CD14-positive monocyte (primary cell): ENCODE measurements around the gene SPPL2A. TPM values are rescaled to one million over a fixed set of nuclear protein-coding genes. Genes with fewer than 3 reads are reported as not detected.

ENCODE experiments used
- DNase-seq, 3 donors: peaks; one replicate each; pipeline ENCODE4 v3.0.0-alpha.2; 2011 to 2022
- H2AFZ ChIP-seq: 2 replicates; pipeline ENCODE4 v1.6.0; 2012; ENCODE audit warnings: mild to moderate bottlenecking, low read depth, low read length, inconsistent platforms; ENCODE audit not compliant: insufficient read depth, poor library complexity, severe bottlenecking
- H3K27ac ChIP-seq, 2 donors: 1 replicate in 1 of 2; 2 replicates in 1 of 2; pipeline ENCODE4 v1.5.1; 2012 to 2013; ENCODE audit warnings: low read length in 2 of 2, control low read depth in 1 of 2, inconsistent platforms in 1 of 2, low read depth in 1 of 2, mild to moderate bottlenecking in 1 of 2
- H3K27me3 ChIP-seq, 2 donors: one replicate each; pipeline versions ENCODE4 v1.6.0 to v1.6.1; 2011 to 2013; ENCODE audit warnings: low read length in 2 of 2; ENCODE audit not compliant: control insufficient read depth in 2 of 2, insufficient read depth in 2 of 2
- H3K36me3 ChIP-seq, 2 donors: replicated peaks in 1 of 2; 1 replicate in 1 of 2; 2 replicates in 1 of 2; pipeline versions ENCODE4 v1.5.1 to v1.6.1; 2012 to 2013; ENCODE audit warnings: low read length in 2 of 2, control low read depth in 1 of 2, inconsistent platforms in 1 of 2, mild to moderate bottlenecking in 1 of 2; ENCODE audit not compliant: insufficient read depth in 2 of 2, control insufficient read depth in 1 of 2
- H3K4me1 ChIP-seq, 2 donors: 1 replicate in 1 of 2; 2 replicates in 1 of 2; pipeline versions ENCODE4 v1.5.1 to v1.6.1; 2012 to 2013; ENCODE audit warnings: low read length in 2 of 2, control low read depth in 1 of 2, inconsistent platforms in 1 of 2, mild to moderate bottlenecking in 1 of 2, moderate library complexity in 1 of 2; ENCODE audit not compliant: insufficient read depth in 2 of 2, control insufficient read depth in 1 of 2
- H3K4me2 ChIP-seq: replicated peaks from 2 replicates; pipeline ENCODE3; 2012; ENCODE audit warnings: low read length, moderate library complexity, mild to moderate bottlenecking; ENCODE audit not compliant: poor library complexity, severe bottlenecking; ENCODE audit errors: extremely low read depth
- H3K4me3 ChIP-seq, 3 experiments: fragments of 200-600 bp in 1 of 3; sonication (generic) in 1 of 3; replicated peaks in 1 of 3; 1 replicate in 2 of 3; 2 replicates in 1 of 3; pipeline ENCODE4 v1.5.1; 2011 to 2013; ENCODE audit warnings: low read length in 3 of 3, mild to moderate bottlenecking in 3 of 3, control low read depth in 2 of 3, low read depth in 2 of 3, inconsistent platforms in 1 of 3, moderate library complexity in 1 of 3
- H3K79me2 ChIP-seq: 2 replicates; pipeline ENCODE4 v1.6.0; 2012; ENCODE audit warnings: mild to moderate bottlenecking, control low read depth, inconsistent platforms, low read length, moderate library complexity; ENCODE audit not compliant: insufficient read depth
- H3K9ac ChIP-seq: 2 replicates; pipeline ENCODE4 v1.6.0; 2017; ENCODE audit warnings: low read length, mild to moderate bottlenecking; ENCODE audit not compliant: insufficient read depth, poor library complexity, severe bottlenecking
- H3K9me3 ChIP-seq, 2 donors: replicated peaks in 1 of 2; 1 replicate in 1 of 2; 2 replicates in 1 of 2; pipeline versions ENCODE4 v1.5.1 to v1.6.1; 2012 to 2013; ENCODE audit warnings: low read length in 2 of 2, control low read depth in 1 of 2; ENCODE audit not compliant: control insufficient read depth in 1 of 2, insufficient read depth in 1 of 2
- H4K20me1 ChIP-seq: 2 replicates; pipeline ENCODE4 v1.6.0; 2012; ENCODE audit warnings: mild to moderate bottlenecking, low read length, control low read depth, moderate library complexity; ENCODE audit not compliant: insufficient read depth
- H3K27ac Mint-ChIP-seq, 7 donors: one replicate each; pipeline ENCODE4 v1.8.0; 2020; ENCODE audit warnings: mild to moderate bottlenecking in 7 of 7, mixed read lengths in 7 of 7, moderate library complexity in 6 of 7, inconsistent platforms in 2 of 7
- H3K27me3 Mint-ChIP-seq, 3 donors: one replicate each; pipeline ENCODE4 v1.8.0; 2021 to 2022; ENCODE audit warnings: low read depth in 3 of 3, mild to moderate bottlenecking in 3 of 3, mixed read lengths in 3 of 3, moderate library complexity in 3 of 3, inconsistent platforms in 1 of 3
- H3K36me3 Mint-ChIP-seq, 2 donors: one replicate each; pipeline ENCODE4 v1.8.0; 2020; ENCODE audit warnings: mixed read lengths in 2 of 2, inconsistent platforms in 1 of 2, mild to moderate bottlenecking in 1 of 2
- H3K4me1 Mint-ChIP-seq: one replicate; pipeline ENCODE4 v1.8.0; 2020; ENCODE audit warnings: mild to moderate bottlenecking, mixed read lengths
- H3K4me3 Mint-ChIP-seq, 2 donors: one replicate each; pipeline ENCODE4 v1.8.0; 2020; ENCODE audit warnings: mild to moderate bottlenecking in 2 of 2, mixed read lengths in 2 of 2, moderate library complexity in 1 of 2
- H3K9me3 Mint-ChIP-seq, 7 donors: one replicate each; pipeline ENCODE4 v1.8.0; 2020 to 2022; ENCODE audit warnings: mixed read lengths in 7 of 7, mild to moderate bottlenecking in 6 of 7, moderate library complexity in 6 of 7, inconsistent platforms in 2 of 7
- CTCF ChIP-seq: fragments of 200-600 bp; IDR thresholded peaks from one replicate; pipeline ENCODE4 v1.8.0; 2022; ENCODE audit warnings: antibody characterized with exemption, mild to moderate bottlenecking
- WGBS: methylation state at CpG from one replicate; pipeline ENCODE4 v1.1.5; 2013; ENCODE audit warnings: missing lambda C conversion rate; ENCODE audit not compliant: insufficient coverage; 5-methylcytosine and 5-hydroxymethylcytosine counted together
- intact Hi-C, 2 donors: fragments of 100-400 bp; cut with micrococcal nuclease; formaldehyde crosslinking; loops; one replicate each; pipeline versions ENCODE4 v1.15.0 to v1.15.1; 2023
- polyA plus RNA-seq, 3 donors: library from polyadenylated mRNA; depleted of rRNA in 1 of 3; unstranded in 2 of 3; stranded (reverse) in 1 of 3; fragments of 300-500 nt in 2 of 3; fragments of >200 nt in 1 of 3; fragmentation: Illumina TruSeq in 2 of 3; gene quantifications; 1 replicate in 2 of 3; 2 replicates in 1 of 3; pipeline ENCODE4 v1.2.3, GENCODE V29; 2012 to 2021

SPPL2A gene
- polyA plus RNA-seq, 3 donors: 111 to 204 (median 190) TPM

DNA sequence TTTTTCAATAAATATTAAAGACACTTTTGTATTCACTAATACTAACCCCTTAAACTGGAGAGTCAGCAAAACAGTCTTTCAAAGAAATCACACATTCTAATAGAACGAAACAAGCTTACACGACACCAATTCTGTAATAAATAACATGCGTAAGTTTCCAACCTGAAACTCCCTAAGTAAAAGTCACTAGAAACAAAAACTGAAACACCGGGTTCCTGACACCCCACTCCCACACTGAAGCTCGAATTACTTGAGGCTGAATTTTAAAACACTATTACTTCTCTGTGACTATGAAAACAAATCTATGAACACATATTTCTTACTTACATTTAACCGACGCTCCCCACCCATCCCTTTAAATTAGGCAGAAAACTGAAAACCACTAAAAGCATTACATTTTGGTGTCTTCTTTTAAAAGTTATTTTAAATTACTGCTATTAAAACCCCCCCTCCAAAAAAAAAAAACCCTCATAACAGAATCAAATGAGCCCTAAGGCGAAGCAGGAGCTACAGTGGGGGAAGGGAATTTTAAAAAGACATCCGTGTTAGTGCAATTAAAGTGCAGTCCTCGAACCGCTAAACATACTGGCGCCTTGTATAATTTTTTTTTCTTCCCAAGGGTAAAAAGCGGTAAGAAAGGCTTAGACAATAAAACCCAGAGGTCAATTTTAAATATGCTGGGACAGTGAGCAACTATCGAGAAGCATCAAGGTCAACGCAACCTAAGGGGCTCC lies 878 bp downstream of the SPPL2A start:
- peak overlapping the region; percentile 89 to 94 for H3K4me3 Mint-ChIP-seq
- H3K4me3 ChIP-seq: peak overlapping the region; percentile 82 to 91 (median 89)
- H3K4me1 ChIP-seq: peaks cover 24 to 34% of the 10 kb centered on the region in 2 donors
- peaks cover 27% of the 10 kb centered on the region for H4K20me1 ChIP-seq
- H3K4me1 Mint-ChIP-seq: peaks cover 42% of the 10 kb centered on the region
- peak overlapping the region; percentile 88 for H2AFZ ChIP-seq
- H3K36me3 ChIP-seq: no peaks in the 10 kb centered on the region
- peak overlapping the region; percentile 87 to 98 for H3K27ac ChIP-seq
- intact Hi-C loops: loop anchor here (2.0 to 10.0 kb wide), 5 partner anchors 78 to 142 kb away; partner anchors contain the start of gene TRPM7 (in 2 of the 2)
- WGBS: 4% methylated on average over 10 of the region's 15 CpGs
- no peak for TF ChIP-seq CTCF
- H3K9me3 ChIP-seq: no peaks in the 10 kb centered on the region
- H3K27me3 Mint-ChIP-seq: peaks cover under 1 to 5% (median 1%) of the 10 kb centered on the region in 3 donors
- peaks cover 63% of the 10 kb centered on the region for H3K79me2 ChIP-seq
- H3K4me2 ChIP-seq: peak overlapping the region; percentile 87
- peak overlapping the region; percentile 97 for H3K9ac ChIP-seq
- DNase-seq: peak; percentile 22 to 39 (median 28)
- H3K9me3 Mint-ChIP-seq: peaks cover 0 to 2% (median 0%) of the 10 kb centered on the region in 7 donors
- H3K27ac Mint-ChIP-seq: peak overlapping the region; percentile 90 to 97 (median 97)
- peaks cover 3 to 15% of the 10 kb centered on the region in 2 donors for H3K36me3 Mint-ChIP-seq
- no peaks in the 10 kb centered on the region for H3K27me3 ChIP-seq

DNA sequence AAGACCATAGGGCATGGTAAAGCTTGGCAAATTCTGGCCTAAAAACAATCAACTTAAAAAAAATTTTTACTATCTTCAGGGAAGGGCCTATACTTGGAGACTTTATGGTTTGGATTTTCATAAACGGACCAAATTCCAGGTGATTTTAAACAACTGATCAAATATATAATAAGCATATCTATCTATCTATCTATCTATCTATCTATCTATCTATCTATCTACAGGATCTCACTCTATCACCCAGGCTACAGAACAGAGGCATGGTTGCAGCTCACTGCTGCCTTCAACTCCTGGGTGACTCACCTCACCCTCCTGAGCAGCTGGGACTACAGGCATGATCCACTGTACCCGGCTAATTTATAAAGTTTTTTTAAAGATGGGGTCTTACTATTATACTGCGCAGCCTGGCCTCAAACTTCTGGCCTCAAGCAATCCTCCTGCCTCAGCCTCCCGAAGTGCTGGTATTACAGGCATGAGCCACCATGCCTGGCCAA lies 6.7 kb downstream of the SPPL2A start:
- Mint-ChIP-seq H3K4me1 (peaks cover 35% of the 10 kb centered on the region), H3K36me3 (peaks cover 11 to 42% of the 10 kb centered on the region in 2 donors)

More for the DNA sequence above, 6.7 kb downstream of the SPPL2A start:
- Histone ChIP-seq H2AFZ (no peak overlapping the region), H3K27ac (no peak overlapping the region), H3K27me3 (no peaks in the 10 kb centered on the region), H3K4me3 (no peak overlapping the region), H3K4me2 (no peak overlapping the region), H3K79me2 (peaks cover 99% of the 10 kb centered on the region), H3K9me3 (no peaks in the 10 kb centered on the region), H3K4me1 (peaks cover 15 to 17% of the 10 kb centered on the region in 2 donors), H3K9ac (no peak overlapping the region), H4K20me1 (peaks cover 84% of the 10 kb centered on the region), H3K36me3 (peaks cover 0 to 15% of the 10 kb centered on the region in 2 donors)
- intact Hi-C loops: no loop called here
- Mint-ChIP-seq H3K9me3 (peaks cover 0 to 3% (median 0%) of the 10 kb centered on the region in 7 donors), H3K4me3 (no peak overlapping the region), H3K27me3 (no peaks in the 10 kb centered on the region), H3K27ac (peak overlapping the region in 1 of 7 donors; percentile 42)
- no peak for TF ChIP-seq CTCF
- DNase-seq: no peak
- 90% methylated on average over 2 of the region's 4 CpGs for WGBS
